A549 (cell line): ENCODE measurements around the gene ENOX2.

Source experiments
- CBX2 ChIP-seq: fragments of 200-600 bp; sonication (generic); IDR thresholded peaks from 2 replicates; pipeline ENCODE4 v1.6.1; 2016; ENCODE audit warnings: low read depth, mild to moderate bottlenecking, borderline replicate concordance
- CTCF ChIP-seq: fragments of >200 bp; sonication (Bioruptor Twin); formaldehyde crosslinking; IDR thresholded peaks from 3 replicates; pipeline ENCODE4 v1.5.1; 2016
- USF2 ChIP-seq: fragments of 450-650 bp; IDR thresholded peaks from 2 replicates; pipeline ENCODE4 v1.6.1; 2014; ENCODE audit warnings: antibody characterized with exemption

- TF ChIP-seq USF2 (no peak), CBX2 (no peak), CTCF (no peak)
Measured at GRCh38 chrX:130628516-130628915, 274.5 kb downstream of the ENOX2 start.
